Body of pancreas (tissue), 4 donors: ENCODE measurements around the gene KIAA1328. TPM values are rescaled to one million over a fixed set of nuclear protein-coding genes. Genes with fewer than 3 reads are reported as not detected.

ENCODE experiments used
- ATAC-seq: fragments of 150-250 bp; one replicate; pipeline ENCODE4 v1.9.1; 2016
- DNase-seq, 4 donors: peaks; one replicate each; pipeline ENCODE4 v3.0.0-alpha.2; 2019
- H3K27ac ChIP-seq, 4 donors: fragments of 200-600 bp; sonication (generic); 1 replicate in 3 of 4; 2 replicates in 1 of 4; pipeline versions ENCODE4 v1.5.1 to v1.6.1; 2016 to 2019; ENCODE audit warnings: mild to moderate bottlenecking in 1 of 4, mixed read lengths in 1 of 4, moderate library complexity in 1 of 4
- H3K27me3 ChIP-seq, 2 donors: fragments of 200-600 bp; sonication (generic); one replicate each; pipeline ENCODE4 v1.6.0; 2016; ENCODE audit warnings: mild to moderate bottlenecking in 1 of 2
- H3K36me3 ChIP-seq, 2 donors: fragments of 200-600 bp; sonication (generic); replicated peaks in 1 of 2; 2 replicates each; pipeline ENCODE4 v1.5.1; 2016; ENCODE audit warnings: low read depth in 2 of 2; ENCODE audit not compliant: insufficient read depth in 1 of 2
- H3K4me1 ChIP-seq: fragments of 200-600 bp; sonication (generic); one replicate; pipeline ENCODE4 v1.6.0; 2016
- H3K4me3 ChIP-seq, 2 donors: fragments of 200-600 bp; sonication (generic); 1 replicate in 1 of 2; 2 replicates in 1 of 2; pipeline ENCODE4 v1.5.1; 2016 to 2019
- H3K9me3 ChIP-seq, 3 donors: fragments of 200-600 bp; sonication (generic); 1 replicate in 2 of 3; 2 replicates in 1 of 3; pipeline ENCODE4 v1.5.1; 2016
- CTCF ChIP-seq, 7 experiments: fragments of 450-650 bp in 4 of 7; fragments of 200-600 bp in 3 of 7; sonication (generic) in 3 of 7; IDR thresholded peaks; one replicate each; pipeline ENCODE4 v1.5.1; 2016 to 2019; ENCODE audit warnings: antibody characterized with exemption in 7 of 7
- POLR2A ChIP-seq, 3 donors: fragments of 450-650 bp; IDR thresholded peaks; one replicate each; pipeline ENCODE4 v1.6.1; 2016; ENCODE audit warnings: antibody characterized with exemption in 3 of 3, mild to moderate bottlenecking in 2 of 3
- WGBS, 2 donors: methylation state at CpG; one replicate each; pipeline ENCODE4 v1.1.5; 2017; 5-methylcytosine and 5-hydroxymethylcytosine counted together
- intact Hi-C: fragments of 100-400 bp; cut with DNase I; formaldehyde crosslinking; loops from one replicate; pipeline ENCODE4 v1.15.1; 2023
- total RNA-seq, 2 donors: library from RNA; depleted of rRNA; stranded (reverse); fragments of >200 nt; gene quantifications; one replicate each; pipeline ENCODE4 v1.1.0, GENCODE V29; 2016

Gene KIAA1328
- total RNA-seq, 2 donors from 2014 or later = 10.9 to 21.8 TPM

- Histone ChIP-seq H3K4me3 (no peak overlapping the region), H3K27ac (no peak overlapping the region), H3K36me3 (no peaks in the 10 kb centered on the region), H3K9me3 (no peaks in the 10 kb centered on the region), H3K27me3 (no peaks in the 10 kb centered on the region), H3K4me1 (no peaks in the 10 kb centered on the region)
- DNase-seq = no peak
- no peak for ATAC-seq
- no peak for TF ChIP-seq CTCF (IDR thresholded peaks at IDR 0.05)
- no peak for TF ChIP-seq POLR2A (IDR thresholded peaks at IDR 0.05)
- WGBS, 2 donors = 79 to 96% methylated on average over 1 of the region's 1 CpG
- intact Hi-C loops = no loop called here
Measured at GRCh38 chr18:36953047-36953446, 124.1 kb downstream of the KIAA1328 start.

GRCh38 chr18:36960038-36960437 is 131.1 kb downstream of the KIAA1328 start:
- intact Hi-C loops = no loop called here
- no peak for DNase-seq
- WGBS, 2 donors = 82 to 89% methylated on average over 4 to 9 of the region's 9 CpGs
- H3K9me3 ChIP-seq = no peaks in the 10 kb centered on the region
- H3K27me3 ChIP-seq = no peaks in the 10 kb centered on the region
- no peaks in the 10 kb centered on the region for H3K4me1 ChIP-seq
- H3K27ac ChIP-seq = no peak overlapping the region
- no peak overlapping the region for H3K4me3 ChIP-seq
- H3K36me3 ChIP-seq = no peaks in the 10 kb centered on the region
- no peak for ATAC-seq
- TF ChIP-seq POLR2A (IDR thresholded peaks at IDR 0.05) (no peak), CTCF (IDR thresholded peaks at IDR 0.05) (no peak)

GRCh38 chr18:36963464-36963863 is 134.5 kb downstream of the KIAA1328 start:
- TF ChIP-seq POLR2A (IDR thresholded peaks at IDR 0.05) (no peak), CTCF (IDR thresholded peaks at IDR 0.05) (no peak)
- no peaks in the 10 kb centered on the region for H3K27me3 ChIP-seq
- H3K4me3 ChIP-seq = no peak overlapping the region
- H3K36me3 ChIP-seq = no peaks in the 10 kb centered on the region
- H3K27ac ChIP-seq = no peak overlapping the region
- no peaks in the 10 kb centered on the region for H3K4me1 ChIP-seq
- 88% methylated on average over 2 of the region's 2 CpGs for WGBS, 2 donors
- no peak for ATAC-seq
- no peak for DNase-seq
- intact Hi-C loops = no loop called here
- H3K9me3 ChIP-seq = no peaks in the 10 kb centered on the region

- no peak overlapping the region for H3K4me3 ChIP-seq
- H3K27ac ChIP-seq = no peak overlapping the region
- 74 to 84% methylated on average over 3 of the region's 3 CpGs for WGBS, 2 donors
- no peaks in the 10 kb centered on the region for H3K9me3 ChIP-seq
- intact Hi-C loops = no loop called here
- H3K27me3 ChIP-seq = no peaks in the 10 kb centered on the region
- no peak for DNase-seq
- no peak for ATAC-seq
- H3K4me1 ChIP-seq = no peaks in the 10 kb centered on the region
- TF ChIP-seq POLR2A (IDR thresholded peaks at IDR 0.05) (no peak), CTCF (IDR thresholded peaks at IDR 0.05) (no peak)
- no peaks in the 10 kb centered on the region for H3K36me3 ChIP-seq
Measured at GRCh38 chr18:36974686-36975085, 145.8 kb downstream of the KIAA1328 start.

- intact Hi-C loops = no loop called here
- Histone ChIP-seq H3K4me3 (no peak overlapping the region), H3K27ac (no peak overlapping the region), H3K36me3 (no peaks in the 10 kb centered on the region), H3K9me3 (no peaks in the 10 kb centered on the region), H3K27me3 (no peaks in the 10 kb centered on the region), H3K4me1 (no peaks in the 10 kb centered on the region)
- WGBS, 2 donors = 85 to 92% methylated on average over 2 of the region's 2 CpGs
- ATAC-seq = no peak
- no peak for TF ChIP-seq CTCF (IDR thresholded peaks at IDR 0.05)
- no peak for TF ChIP-seq POLR2A (IDR thresholded peaks at IDR 0.05)
- no peak for DNase-seq
Measured at GRCh38 chr18:36977121-36977520, 148.2 kb downstream of the KIAA1328 start.
